Liver (tissue), 3 donors: Measurements from ENCODE around the gene MGP.

Experiments
- ATF3 ChIP-seq: IDR thresholded peaks from 2 replicates; pipeline ENCODE4 v1.6.1; 2016; ENCODE audit warnings: antibody characterized with exemption
- CTCF ChIP-seq: fragments of 150-350 bp; IDR thresholded peaks from 2 replicates; pipeline ENCODE4 v1.5.1; 2017; ENCODE audit warnings: improper control_type of control experiment, low read depth, low read length; ENCODE audit not compliant: missing input control
- EGR1 ChIP-seq, 2 donors: IDR thresholded peaks; 2 replicates each; pipeline ENCODE4 v1.6.1; 2016 to 2018; ENCODE audit warnings: antibody characterized with exemption in 2 of 2, low read depth in 2 of 2
- GABPA ChIP-seq, 2 donors: IDR thresholded peaks in 1 of 2; conservative IDR thresholded peaks in 1 of 2; 2 replicates each; pipeline ENCODE4 v1.6.1; 2016; ENCODE audit warnings: antibody characterized with exemption in 2 of 2, mild to moderate bottlenecking in 1 of 2, moderate library complexity in 1 of 2
- HNF4A ChIP-seq, 2 donors: conservative IDR thresholded peaks; 2 replicates each; pipeline ENCODE4 v1.6.1; 2016; ENCODE audit warnings: antibody characterized with exemption in 2 of 2, mild to moderate bottlenecking in 2 of 2
- JUND ChIP-seq, 2 donors: IDR thresholded peaks; 2 replicates each; pipeline ENCODE4 v1.6.1; 2016; ENCODE audit warnings: antibody characterized with exemption in 2 of 2
- RAD21 ChIP-seq, 2 donors: IDR thresholded peaks; 2 replicates each; pipeline ENCODE4 v1.6.1; 2016; ENCODE audit warnings: antibody characterized with exemption in 2 of 2, mild to moderate bottlenecking in 2 of 2
- REST ChIP-seq: IDR thresholded peaks from 2 replicates; pipeline ENCODE4 v1.6.1; 2016; ENCODE audit warnings: antibody characterized with exemption, mild to moderate bottlenecking
- RXRA ChIP-seq, 2 donors: IDR thresholded peaks; 2 replicates each; pipeline ENCODE4 v1.6.1; 2017 to 2018; ENCODE audit warnings: antibody characterized with exemption in 2 of 2, mild to moderate bottlenecking in 1 of 2
- SP1 ChIP-seq: IDR thresholded peaks from 2 replicates; pipeline ENCODE4 v1.6.1; 2018; ENCODE audit warnings: antibody characterized with exemption, mild to moderate bottlenecking
- TAF1 ChIP-seq: conservative IDR thresholded peaks from 2 replicates; pipeline ENCODE4 v1.6.1; 2016; ENCODE audit warnings: antibody characterized with exemption, mild to moderate bottlenecking
- YY1 ChIP-seq: IDR thresholded peaks from 2 replicates; pipeline ENCODE4 v1.6.1; 2016; ENCODE audit warnings: antibody characterized with exemption, mild to moderate bottlenecking
- ZBTB33 ChIP-seq: IDR thresholded peaks from 2 replicates; pipeline ENCODE4 v1.6.1; 2016; ENCODE audit warnings: antibody characterized with exemption
- donor health status: healthy.
- donor health status: healthy.

- TF ChIP-seq GABPA (IDR thresholded peaks at IDR 0.05 in 1 of 2, conservative IDR thresholded peaks at IDR 0.05 in 1 of 2): no peak
- TF ChIP-seq CTCF: no peak
- TF ChIP-seq RAD21 (IDR thresholded peaks at IDR 0.05): no peak
- TF ChIP-seq RXRA (IDR thresholded peaks at IDR 0.05): no peak
- TF ChIP-seq TAF1: no peak
- TF ChIP-seq SP1: no peak
- TF ChIP-seq JUND (IDR thresholded peaks at IDR 0.05): no peak
- no peak for TF ChIP-seq YY1
- no peak for TF ChIP-seq ATF3
- TF ChIP-seq HNF4A (conservative IDR thresholded peaks at IDR 0.05): no peak
- TF ChIP-seq ZBTB33: no peak
- TF ChIP-seq REST: no peak
- no peak for TF ChIP-seq EGR1 (IDR thresholded peaks at IDR 0.05; ENCODE audit: low read depth in 2 of 2)
Observed at GRCh38 chr12:14883686-14884085, 2.0 kb downstream of the MGP start.
